Hepatocyte (in vitro differentiated cells): ENCODE measurements around the gene PDIA5.

Experiments used
- EZH2 ChIP-seq: fragments of 200-600 bp; sonication (generic); IDR thresholded peaks from 2 replicates; pipeline ENCODE4 v1.6.1; 2016; ENCODE audit warnings: antibody characterized with exemption, mild to moderate bottlenecking, borderline replicate concordance
- EZH2phosphoT487 ChIP-seq: fragments of 200-600 bp; sonication (generic); IDR thresholded peaks from one replicate; pipeline ENCODE4 v1.6.1; 2018; ENCODE audit warnings: antibody characterized with exemption, mild to moderate bottlenecking, low read depth, moderate library complexity; ENCODE audit not compliant: unreplicated experiment, severe bottlenecking
- TF ChIP-seq, protein P1 (sequence below): fragments of 200-600 bp; sonication (generic); IDR thresholded peaks from 2 replicates; pipeline ENCODE4 v1.5.1; 2016; ENCODE audit warnings: antibody characterized with exemption, mild to moderate bottlenecking; ENCODE audit not compliant: poor library complexity

- no peak for TF ChIP-seq EZH2phosphoT487
- no peak for TF ChIP-seq EZH2
- TF ChIP-seq, protein P1, sequence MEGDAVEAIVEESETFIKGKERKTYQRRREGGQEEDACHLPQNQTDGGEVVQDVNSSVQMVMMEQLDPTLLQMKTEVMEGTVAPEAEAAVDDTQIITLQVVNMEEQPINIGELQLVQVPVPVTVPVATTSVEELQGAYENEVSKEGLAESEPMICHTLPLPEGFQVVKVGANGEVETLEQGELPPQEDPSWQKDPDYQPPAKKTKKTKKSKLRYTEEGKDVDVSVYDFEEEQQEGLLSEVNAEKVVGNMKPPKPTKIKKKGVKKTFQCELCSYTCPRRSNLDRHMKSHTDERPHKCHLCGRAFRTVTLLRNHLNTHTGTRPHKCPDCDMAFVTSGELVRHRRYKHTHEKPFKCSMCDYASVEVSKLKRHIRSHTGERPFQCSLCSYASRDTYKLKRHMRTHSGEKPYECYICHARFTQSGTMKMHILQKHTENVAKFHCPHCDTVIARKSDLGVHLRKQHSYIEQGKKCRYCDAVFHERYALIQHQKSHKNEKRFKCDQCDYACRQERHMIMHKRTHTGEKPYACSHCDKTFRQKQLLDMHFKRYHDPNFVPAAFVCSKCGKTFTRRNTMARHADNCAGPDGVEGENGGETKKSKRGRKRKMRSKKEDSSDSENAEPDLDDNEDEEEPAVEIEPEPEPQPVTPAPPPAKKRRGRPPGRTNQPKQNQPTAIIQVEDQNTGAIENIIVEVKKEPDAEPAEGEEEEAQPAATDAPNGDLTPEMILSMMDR = no peak
Observed at GRCh38 chr3:123147754-123148535, 81.1 kb downstream of the PDIA5 start.
